Measurements from ENCODE around the gene CRTC1.

DNA sequence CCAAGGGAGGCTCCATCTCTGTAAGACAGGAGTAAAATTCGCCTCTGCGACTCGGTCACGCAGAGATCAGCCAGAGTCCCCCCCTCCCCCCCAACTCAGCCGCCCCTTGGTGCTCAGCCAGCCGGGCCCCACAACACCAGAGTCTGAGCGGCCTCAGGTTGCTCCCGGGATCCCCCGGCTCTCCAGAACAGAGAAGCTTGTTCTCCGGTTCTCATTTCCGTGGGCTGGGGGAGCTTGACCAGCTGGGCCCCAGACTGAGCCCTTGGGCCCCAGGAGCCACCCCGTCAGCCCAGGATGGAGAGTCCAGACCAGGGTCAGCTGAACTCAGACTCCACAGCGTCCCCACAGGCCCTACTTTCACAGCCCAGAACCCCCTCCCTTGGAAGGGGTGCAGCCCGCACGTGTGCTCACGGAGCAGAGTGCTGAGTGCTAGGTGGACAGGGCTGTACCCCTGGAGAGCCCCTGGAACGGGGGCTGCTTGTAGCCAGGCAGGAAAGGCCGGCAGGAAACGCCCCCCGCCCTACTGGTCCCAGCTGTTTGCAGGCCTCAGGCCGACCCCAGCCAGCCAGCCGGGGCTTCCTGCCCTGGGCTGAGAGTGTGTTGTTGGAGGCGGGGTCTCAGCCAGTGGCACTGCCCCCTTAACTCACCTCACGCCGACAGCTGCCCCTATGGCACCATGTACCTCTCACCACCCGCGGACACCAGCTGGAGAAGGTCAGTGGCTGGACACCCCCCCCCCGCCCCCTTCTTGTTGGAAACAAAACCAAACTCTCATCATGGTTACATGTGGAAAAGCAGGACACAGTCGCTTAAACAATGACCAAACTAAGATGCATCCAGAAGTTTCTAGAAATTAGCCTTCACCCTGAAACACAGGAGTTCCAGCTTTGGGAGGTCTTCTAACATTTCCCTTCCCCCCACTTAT lies 63.2 kb downstream of the CRTC1 start:
- TF ChIP-seq CTCF (IDR thresholded peaks at IDR 0.05; ENCODE audit: low read depth, low read length, poor library complexity, severe bottlenecking) (no peak), EZH2phosphoT487 (IDR thresholded peaks at IDR 0.05; ENCODE audit: borderline replicate concordance, low read length) (no peak)

Data from DOHH2 (cell line).